ENCODE measurements around the gene WIPF2. TPM values are rescaled to one million over a fixed set of nuclear protein-coding genes. Genes with fewer than 3 reads are reported as not detected.

WIPF2 gene
- polyA plus RNA-seq, 1 donor (not counting 4 experiments of a cell fraction or from before 2014, with no cell fraction given), result 8.5 TPM

DNA sequence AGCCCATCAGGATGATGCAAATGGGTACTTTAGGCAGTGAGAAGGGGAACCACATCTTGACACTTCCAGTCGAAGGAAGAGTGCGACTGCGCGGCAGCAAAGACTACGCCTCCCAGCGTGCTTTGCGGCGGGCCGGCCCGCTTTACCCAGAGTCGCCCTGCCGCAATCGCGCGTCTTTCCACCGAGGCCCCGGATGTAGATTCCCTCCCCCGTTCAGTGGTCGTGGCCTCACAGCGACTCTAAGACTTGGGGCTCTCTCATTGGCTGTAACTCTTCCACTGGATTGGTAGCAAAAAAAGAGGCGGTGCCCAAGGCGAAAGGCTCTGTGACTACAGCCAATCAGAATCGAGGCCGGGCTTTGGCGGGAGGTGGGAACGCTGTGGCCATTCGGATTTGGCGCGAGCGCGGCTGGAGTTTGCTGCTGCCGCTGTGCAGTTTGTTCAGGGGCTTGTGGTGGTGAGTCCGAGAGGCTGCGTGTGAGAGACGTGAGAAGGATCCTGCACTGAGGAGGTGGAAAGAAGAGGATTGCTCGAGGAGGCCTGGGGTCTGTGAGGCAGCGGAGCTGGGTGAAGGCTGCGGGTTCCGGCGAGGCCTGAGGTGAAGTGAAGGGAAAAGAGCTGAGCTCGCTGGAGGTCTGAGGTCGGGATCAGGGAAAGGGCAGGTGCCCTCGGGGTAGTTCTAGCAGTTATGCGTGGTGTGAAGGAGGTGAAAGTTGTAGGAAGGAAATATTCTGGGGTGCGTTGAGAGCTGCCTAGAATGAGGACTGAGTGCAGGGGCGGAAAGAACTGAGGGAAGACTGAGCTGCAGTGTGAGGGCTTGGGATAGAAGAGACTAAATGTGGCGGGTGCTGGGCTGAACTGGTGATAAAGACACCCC, 68.6 kb downstream of the WIPF2 start, which contains the start of gene CDC6:
Gene CDC6 (plus strand): TSS at position 386 of the 876 bp plus-strand sequence. CDS start 1,542 bp downstream, outside the sequence.
- H3K4me2 ChIP-seq (ENCODE audit: control insufficient read depth, extremely low read depth, insufficient read depth, low read depth, low read length), result peak within 1 kb of the TSS; percentile 54
- H4K20me1 ChIP-seq (ENCODE audit: control insufficient read depth, extremely low read depth, insufficient read depth, low read length), result no peaks in the 10 kb centered on the region
- H3K4me3 ChIP-seq (ENCODE audit: control insufficient read depth in 2 of 3, extremely low read depth in 1 of 3, insufficient read depth in 2 of 3, low read depth in 1 of 3, low read length in 3 of 3), result peak within 1 kb of the TSS; percentile 50 to 96 (median 86)
- peak within 1 kb of the TSS; percentile 88 for H3K27ac ChIP-seq (ENCODE audit: control insufficient read depth, insufficient read depth, low read length)
- H3K9ac ChIP-seq (ENCODE audit: control insufficient read depth, extremely low read depth, insufficient read depth, low read length), result peak within 1 kb of the TSS; percentile 92
- H3K4me1 ChIP-seq (ENCODE audit: control insufficient read depth, extremely low read depth, insufficient read depth, low read length), result peaks cover 31% of the 10 kb centered on the region
- DNase-seq (ENCODE audit: low read depth, low spot score) (peak; percentile 92), FAIRE-seq (peak; percentile 76)
- no peaks in the 10 kb centered on the region for H3K9me1 ChIP-seq (ENCODE audit: control insufficient read depth, extremely low read depth, insufficient read depth, low read length)
- peaks cover 10% of the 10 kb centered on the region for H3K79me2 ChIP-seq (ENCODE audit: control insufficient read depth, insufficient read depth, low read length)
- H3K9me3 ChIP-seq (ENCODE audit: control insufficient read depth, low read depth, low read length), result no peaks in the 10 kb centered on the region
- no peaks in the 10 kb centered on the region for H3K27me3 ChIP-seq (ENCODE audit: control insufficient read depth, extremely low read depth, insufficient read depth, low read length)
- H3K36me3 ChIP-seq (ENCODE audit: control insufficient read depth in 2 of 2, extremely low read depth in 1 of 2, insufficient read depth in 2 of 2, low read length in 2 of 2), result peaks cover 0 to 7% of the 10 kb centered on the region in 2 experiments
- TF ChIP-seq CTCF (optimal IDR thresholded peaks at IDR 0.05 in 1 of 3, IDR thresholded peaks at IDR 0.05 in 1 of 3, conservative IDR thresholded peaks at IDR 0.05 in 1 of 3; ENCODE audit: extremely low read depth in 1 of 3, insufficient read depth in 2 of 3, low read length in 3 of 3) (no peak), EZH2 (IDR thresholded peaks at IDR 0.05; ENCODE audit: low read length) (no peak)
- dilution Hi-C loops (cut with MboI; ENCODE audit: extremely low pct_ligation_motif_present, low sequenced_read_pairs), result no loop called here
- H2AFZ ChIP-seq (ENCODE audit: control insufficient read depth, low read length), result peak within 1 kb of the TSS; percentile 81

DNA sequence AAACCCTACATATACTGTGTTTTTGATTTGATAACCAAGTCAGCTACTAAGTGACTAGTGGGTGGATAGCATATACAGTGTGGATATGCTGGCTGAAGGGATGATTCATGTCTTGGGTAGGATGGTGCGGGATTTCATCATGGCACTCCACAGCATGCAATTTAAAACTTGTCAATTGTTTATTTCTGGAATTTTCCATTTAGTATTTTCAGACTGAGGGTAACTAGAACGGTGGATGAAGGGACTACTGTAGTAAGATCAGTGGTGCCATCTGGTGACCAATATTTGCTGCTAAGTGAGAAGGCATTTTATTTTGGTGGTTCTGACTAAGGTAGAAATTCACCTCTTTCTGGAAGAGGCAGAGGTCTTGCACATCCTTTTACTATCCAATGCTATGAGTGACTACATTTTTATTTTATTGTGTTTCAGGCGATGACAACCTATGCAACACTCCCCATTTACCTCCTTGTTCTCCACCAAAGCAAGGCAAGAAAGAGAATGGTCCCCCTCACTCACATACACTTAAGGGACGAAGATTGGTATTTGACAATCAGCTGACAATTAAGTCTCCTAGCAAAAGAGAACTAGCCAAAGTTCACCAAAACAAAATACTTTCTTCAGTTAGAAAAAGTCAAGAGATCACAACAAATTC, 71.7 kb downstream of the WIPF2 start:
- DNase-seq (ENCODE audit: low read depth, low spot score) (peak; percentile 45), FAIRE-seq (peak; percentile 60)
- no peaks in the 10 kb centered on the region for H3K9me1 ChIP-seq (ENCODE audit: control insufficient read depth, extremely low read depth, insufficient read depth, low read length)
- H3K4me2 ChIP-seq (ENCODE audit: control insufficient read depth, extremely low read depth, insufficient read depth, low read depth, low read length), result no peak overlapping the region
- no peaks in the 10 kb centered on the region for H3K9me3 ChIP-seq (ENCODE audit: control insufficient read depth, low read depth, low read length)
- no peak overlapping the region for H3K9ac ChIP-seq (ENCODE audit: control insufficient read depth, extremely low read depth, insufficient read depth, low read length)
- H3K27ac ChIP-seq (ENCODE audit: control insufficient read depth, insufficient read depth, low read length), result peak overlapping the region; percentile 69
- no peak overlapping the region for H2AFZ ChIP-seq (ENCODE audit: control insufficient read depth, low read length)
- TF ChIP-seq EZH2 (IDR thresholded peaks at IDR 0.05; ENCODE audit: low read length) (no peak), CTCF (optimal IDR thresholded peaks at IDR 0.05 in 1 of 3, IDR thresholded peaks at IDR 0.05 in 1 of 3, conservative IDR thresholded peaks at IDR 0.05 in 1 of 3; ENCODE audit: extremely low read depth in 1 of 3, insufficient read depth in 2 of 3, low read length in 3 of 3) (peak in 2 of 3 experiments; percentile 40 to 71)
- peaks cover 0 to 22% of the 10 kb centered on the region in 2 experiments for H3K36me3 ChIP-seq (ENCODE audit: control insufficient read depth in 2 of 2, extremely low read depth in 1 of 2, insufficient read depth in 2 of 2, low read length in 2 of 2)
- no peaks in the 10 kb centered on the region for H4K20me1 ChIP-seq (ENCODE audit: control insufficient read depth, extremely low read depth, insufficient read depth, low read length)
- no peaks in the 10 kb centered on the region for H3K27me3 ChIP-seq (ENCODE audit: control insufficient read depth, extremely low read depth, insufficient read depth, low read length)
- dilution Hi-C loops (cut with MboI; ENCODE audit: extremely low pct_ligation_motif_present, low sequenced_read_pairs), result no loop called here
- peaks cover 10% of the 10 kb centered on the region for H3K79me2 ChIP-seq (ENCODE audit: control insufficient read depth, insufficient read depth, low read length)
- H3K4me3 ChIP-seq (ENCODE audit: control insufficient read depth in 2 of 3, extremely low read depth in 1 of 3, insufficient read depth in 2 of 3, low read depth in 1 of 3, low read length in 3 of 3), result no peak overlapping the region
- H3K4me1 ChIP-seq (ENCODE audit: control insufficient read depth, extremely low read depth, insufficient read depth, low read length), result peaks cover 9% of the 10 kb centered on the region

Measured in keratinocyte (primary cell).